SH-SY5Y (cell line): ENCODE measurements around the gene MAP3K12.

Experiments
- GATA2 ChIP-seq: IDR thresholded peaks from 2 replicates; pipeline ENCODE4 v1.6.1; 2011; ENCODE audit warnings: mild to moderate bottlenecking, low read depth, low read length
- GATA3 ChIP-seq: IDR thresholded peaks from 2 replicates; pipeline ENCODE4 v1.6.1; 2011; ENCODE audit warnings: low read depth, mild to moderate bottlenecking, low read length, moderate library complexity

DNA sequence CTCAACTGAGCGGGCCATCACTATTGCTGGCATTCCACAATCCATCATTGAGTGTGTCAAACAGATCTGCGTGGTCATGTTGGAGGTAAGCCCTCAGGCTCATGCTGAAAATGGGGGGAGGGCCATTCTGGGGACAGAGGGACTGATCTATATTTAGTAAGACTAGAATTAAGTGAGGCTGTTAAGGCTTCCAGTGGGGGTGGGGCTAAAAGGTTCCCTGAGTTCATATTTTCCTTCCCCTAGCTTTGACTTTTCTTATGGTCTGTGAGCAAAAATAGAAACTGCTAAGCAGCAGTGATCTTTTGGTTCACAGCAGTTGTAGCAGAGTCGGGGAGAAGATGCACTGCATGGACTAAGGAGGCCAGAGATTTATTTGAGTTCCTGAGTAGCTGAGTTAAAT, 38.2 kb downstream of the MAP3K12 start:
- no peak for TF ChIP-seq GATA3
- TF ChIP-seq GATA2, result no peak
